Measurements from ENCODE around the gene NYAP2.
A peak's percentile ranks its signal among the peaks of the same experiment; 100 is the strongest.

GRCh38 chr2:225400060-225400511, 576 bp downstream of the NYAP2 start:
- TF ChIP-seq REST (IDR thresholded peaks at IDR 0.05; ENCODE audit: insufficient replicate concordance, low read depth) (peak; percentile 94), POLR2AphosphoS5 (IDR thresholded peaks at IDR 0.05; ENCODE audit: low read depth) (no peak), GABPA (IDR thresholded peaks at IDR 0.05; ENCODE audit: low read depth) (no peak), SPI1 (IDR thresholded peaks at IDR 0.05; ENCODE audit: borderline replicate concordance, low read depth) (no peak)
- TF ChIP-seq, protein P1, sequence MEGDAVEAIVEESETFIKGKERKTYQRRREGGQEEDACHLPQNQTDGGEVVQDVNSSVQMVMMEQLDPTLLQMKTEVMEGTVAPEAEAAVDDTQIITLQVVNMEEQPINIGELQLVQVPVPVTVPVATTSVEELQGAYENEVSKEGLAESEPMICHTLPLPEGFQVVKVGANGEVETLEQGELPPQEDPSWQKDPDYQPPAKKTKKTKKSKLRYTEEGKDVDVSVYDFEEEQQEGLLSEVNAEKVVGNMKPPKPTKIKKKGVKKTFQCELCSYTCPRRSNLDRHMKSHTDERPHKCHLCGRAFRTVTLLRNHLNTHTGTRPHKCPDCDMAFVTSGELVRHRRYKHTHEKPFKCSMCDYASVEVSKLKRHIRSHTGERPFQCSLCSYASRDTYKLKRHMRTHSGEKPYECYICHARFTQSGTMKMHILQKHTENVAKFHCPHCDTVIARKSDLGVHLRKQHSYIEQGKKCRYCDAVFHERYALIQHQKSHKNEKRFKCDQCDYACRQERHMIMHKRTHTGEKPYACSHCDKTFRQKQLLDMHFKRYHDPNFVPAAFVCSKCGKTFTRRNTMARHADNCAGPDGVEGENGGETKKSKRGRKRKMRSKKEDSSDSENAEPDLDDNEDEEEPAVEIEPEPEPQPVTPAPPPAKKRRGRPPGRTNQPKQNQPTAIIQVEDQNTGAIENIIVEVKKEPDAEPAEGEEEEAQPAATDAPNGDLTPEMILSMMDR (IDR thresholded peaks at IDR 0.05; ENCODE audit: insufficient read depth, low read length) = no peak

Measured in HL-60 (cell line).